VCaP (cell line): ENCODE data around the gene RC3H1.

Source experiments
- H3K27ac ChIP-seq: fragments of 450-650 bp; 2 replicates; pipeline ENCODE4 v1.5.1; 2017
- TF ChIP-seq, protein P1 (sequence below): fragments of 450-650 bp; conservative IDR thresholded peaks from 2 replicates; pipeline ENCODE4 v1.5.1; 2017; ENCODE audit warnings: mild to moderate bottlenecking, moderate library complexity

RC3H1 gene

GRCh38 chr1:174036798-174037197 lies 14.6 kb upstream of the RC3H1 start:
- TF ChIP-seq, protein P1, sequence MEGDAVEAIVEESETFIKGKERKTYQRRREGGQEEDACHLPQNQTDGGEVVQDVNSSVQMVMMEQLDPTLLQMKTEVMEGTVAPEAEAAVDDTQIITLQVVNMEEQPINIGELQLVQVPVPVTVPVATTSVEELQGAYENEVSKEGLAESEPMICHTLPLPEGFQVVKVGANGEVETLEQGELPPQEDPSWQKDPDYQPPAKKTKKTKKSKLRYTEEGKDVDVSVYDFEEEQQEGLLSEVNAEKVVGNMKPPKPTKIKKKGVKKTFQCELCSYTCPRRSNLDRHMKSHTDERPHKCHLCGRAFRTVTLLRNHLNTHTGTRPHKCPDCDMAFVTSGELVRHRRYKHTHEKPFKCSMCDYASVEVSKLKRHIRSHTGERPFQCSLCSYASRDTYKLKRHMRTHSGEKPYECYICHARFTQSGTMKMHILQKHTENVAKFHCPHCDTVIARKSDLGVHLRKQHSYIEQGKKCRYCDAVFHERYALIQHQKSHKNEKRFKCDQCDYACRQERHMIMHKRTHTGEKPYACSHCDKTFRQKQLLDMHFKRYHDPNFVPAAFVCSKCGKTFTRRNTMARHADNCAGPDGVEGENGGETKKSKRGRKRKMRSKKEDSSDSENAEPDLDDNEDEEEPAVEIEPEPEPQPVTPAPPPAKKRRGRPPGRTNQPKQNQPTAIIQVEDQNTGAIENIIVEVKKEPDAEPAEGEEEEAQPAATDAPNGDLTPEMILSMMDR, result no peak

GRCh38 chr1:174036204-174036603 lies 14.0 kb upstream of the RC3H1 start:
- TF ChIP-seq, protein P1, result no peak

More at GRCh38 chr1:174036798-174037197, 14.6 kb upstream of the RC3H1 start:
- H3K27ac ChIP-seq, result no peak overlapping the region

DNA sequence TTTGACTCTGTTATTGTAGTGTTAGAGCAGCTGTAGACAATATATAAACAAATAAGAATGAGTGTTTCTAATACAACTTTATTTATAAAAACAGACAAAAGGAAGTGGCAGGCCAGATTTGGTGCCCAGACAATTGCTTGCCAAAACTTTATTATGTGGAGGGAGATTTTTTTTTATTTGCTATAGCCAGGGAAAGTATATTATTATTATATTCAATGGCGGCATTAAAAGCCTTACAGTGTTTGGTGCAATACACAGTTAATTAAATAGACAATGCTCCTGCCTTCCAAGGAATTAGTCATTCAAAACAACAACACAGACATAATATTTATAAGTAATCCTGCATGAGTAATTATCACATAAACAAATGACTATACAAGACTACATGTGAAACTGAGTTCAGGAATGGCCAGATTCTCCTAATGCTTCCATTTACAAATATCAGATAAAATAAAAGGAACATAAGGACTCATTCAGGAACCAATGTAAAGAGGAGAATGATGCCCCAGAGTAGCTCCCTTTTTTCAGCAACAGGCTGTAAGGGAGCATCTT lies 10.6 kb upstream of the RC3H1 start:
- H3K27ac ChIP-seq, result no peak overlapping the region
- TF ChIP-seq, protein P1, result no peak

More at GRCh38 chr1:174036204-174036603, 14.0 kb upstream of the RC3H1 start:
- H3K27ac ChIP-seq, result no peak overlapping the region

DNA sequence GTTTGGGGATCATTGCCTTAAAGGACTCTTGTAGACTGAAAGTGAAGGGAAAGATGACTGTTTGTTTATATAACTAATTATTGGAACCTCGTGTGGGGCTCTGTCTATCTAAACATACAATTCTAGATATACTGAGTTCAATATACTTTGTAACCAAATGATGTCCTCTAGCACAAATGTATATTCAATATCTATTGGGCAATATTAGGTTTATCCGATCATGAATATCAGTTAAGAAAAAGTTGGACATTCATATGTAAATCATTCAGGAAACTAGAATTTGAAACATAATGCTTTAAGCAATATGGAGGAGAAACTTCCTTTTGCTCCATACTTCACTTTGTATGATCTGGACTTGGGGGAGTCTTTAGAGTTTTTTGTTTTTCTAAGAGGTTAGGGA lies 8.9 kb upstream of the RC3H1 start:
- TF ChIP-seq, protein P1, result no peak

DNA sequence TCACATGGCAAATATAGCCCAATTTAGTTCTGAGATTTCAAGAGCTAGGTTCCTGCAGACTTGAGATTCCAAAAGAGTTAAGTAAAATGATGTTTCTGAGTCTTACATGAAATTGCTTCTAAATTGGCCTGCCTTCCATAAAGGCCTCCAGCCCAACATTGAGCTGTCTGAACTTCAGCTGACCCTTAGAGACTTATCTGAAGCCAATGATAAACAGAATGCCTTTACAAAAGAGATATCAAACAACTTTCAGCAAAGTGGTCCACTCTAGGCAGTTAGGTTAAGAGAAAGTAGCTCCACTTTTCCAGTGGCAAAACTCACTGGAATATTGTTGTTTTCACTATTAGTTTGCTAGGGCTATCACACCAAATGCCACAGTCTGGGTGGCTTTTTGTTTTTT lies 6.3 kb upstream of the RC3H1 start:
- TF ChIP-seq, protein P1, result no peak
- no peak overlapping the region for H3K27ac ChIP-seq

More for the DNA sequence above, 8.9 kb upstream of the RC3H1 start:
- no peak overlapping the region for H3K27ac ChIP-seq

DNA sequence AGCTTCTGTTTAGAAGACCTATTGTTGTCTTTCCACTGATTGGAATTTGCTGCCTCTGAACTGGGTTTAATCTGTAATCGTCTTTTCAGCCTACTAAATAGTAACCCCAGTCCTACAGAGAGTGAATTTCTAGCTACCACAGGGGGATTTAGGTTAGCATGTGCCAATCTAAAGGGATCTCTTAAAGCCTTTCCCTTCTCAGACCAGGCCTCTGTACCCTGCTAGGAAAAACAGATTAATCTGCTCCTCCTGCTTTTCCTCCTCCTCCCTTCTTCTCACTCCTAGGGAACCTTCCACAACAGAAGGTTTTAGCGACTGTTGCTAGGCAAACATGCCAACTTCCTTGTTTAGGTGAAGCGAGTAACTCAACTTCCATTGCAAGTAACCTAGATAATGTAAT lies 1.3 kb upstream of the RC3H1 start:
- TF ChIP-seq, protein P1, result no peak
- H3K27ac ChIP-seq, result peak overlapping the region; percentile 95

- H3K27ac ChIP-seq, result peak overlapping the region; percentile 95
- TF ChIP-seq, protein P1, result no peak
These were observed 770 bp upstream of the RC3H1 start for GRCh38 chr1:174022976-174023277.
